Inflammatory macrophage treated with lipopolysaccharide for 1 hour (primary cell): ENCODE results near the gene P2RY8.
A peak's percentile ranks its signal among the peaks of the same experiment; 100 is the strongest.
"Not testable (repeated sequence)": the region's sequence is repeated elsewhere in the genome, so short reads cannot be mapped to it uniquely, and the experiment has no call there.

Experiments used
- DNase-seq, 2 donors: peaks; one replicate each; pipeline ENCODE4 v3.0.0-alpha.2; 2020 to 2022

Gene P2RY8, protein sequence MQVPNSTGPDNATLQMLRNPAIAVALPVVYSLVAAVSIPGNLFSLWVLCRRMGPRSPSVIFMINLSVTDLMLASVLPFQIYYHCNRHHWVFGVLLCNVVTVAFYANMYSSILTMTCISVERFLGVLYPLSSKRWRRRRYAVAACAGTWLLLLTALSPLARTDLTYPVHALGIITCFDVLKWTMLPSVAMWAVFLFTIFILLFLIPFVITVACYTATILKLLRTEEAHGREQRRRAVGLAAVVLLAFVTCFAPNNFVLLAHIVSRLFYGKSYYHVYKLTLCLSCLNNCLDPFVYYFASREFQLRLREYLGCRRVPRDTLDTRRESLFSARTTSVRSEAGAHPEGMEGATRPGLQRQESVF

DNA sequence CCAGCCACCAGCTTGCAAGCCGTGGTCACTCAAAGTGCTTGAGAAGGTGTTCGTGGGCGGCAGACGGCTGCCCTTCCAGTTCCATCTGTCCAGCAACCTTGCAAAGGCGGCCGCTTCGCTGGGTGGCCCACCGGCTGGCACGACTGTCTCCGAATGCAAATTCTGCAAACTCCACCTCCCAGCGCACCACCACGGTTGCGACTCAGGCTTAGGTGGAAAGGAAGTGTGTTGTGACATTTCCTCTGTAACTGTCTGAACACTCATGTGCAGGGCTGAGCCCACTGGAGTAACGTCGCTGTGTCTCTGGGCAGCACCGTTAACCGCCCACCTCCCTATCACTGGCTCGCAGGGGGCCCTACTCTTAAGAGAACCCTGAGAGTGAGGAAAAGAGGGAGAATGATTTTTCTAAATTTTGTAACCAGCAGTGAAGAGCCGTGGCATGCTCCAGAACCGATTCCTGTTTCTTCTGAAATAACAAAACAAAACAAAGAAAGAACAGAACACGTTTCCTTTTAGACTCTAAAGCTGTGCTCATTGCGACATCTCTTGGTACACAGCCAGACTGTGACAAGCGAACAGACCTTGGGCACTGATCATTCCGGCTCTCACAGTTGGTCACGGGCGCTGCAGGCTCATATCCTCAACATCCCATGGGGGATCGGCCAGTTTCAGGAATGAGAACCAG lies at the start of gene P2RY8:
Gene P2RY8 (minus strand): TSS at position 155 of the 685 bp plus-strand sequence. CDS start 70,627 bp downstream, outside the sequence.
- DNase-seq: peak; percentile 62 to 74

DNA sequence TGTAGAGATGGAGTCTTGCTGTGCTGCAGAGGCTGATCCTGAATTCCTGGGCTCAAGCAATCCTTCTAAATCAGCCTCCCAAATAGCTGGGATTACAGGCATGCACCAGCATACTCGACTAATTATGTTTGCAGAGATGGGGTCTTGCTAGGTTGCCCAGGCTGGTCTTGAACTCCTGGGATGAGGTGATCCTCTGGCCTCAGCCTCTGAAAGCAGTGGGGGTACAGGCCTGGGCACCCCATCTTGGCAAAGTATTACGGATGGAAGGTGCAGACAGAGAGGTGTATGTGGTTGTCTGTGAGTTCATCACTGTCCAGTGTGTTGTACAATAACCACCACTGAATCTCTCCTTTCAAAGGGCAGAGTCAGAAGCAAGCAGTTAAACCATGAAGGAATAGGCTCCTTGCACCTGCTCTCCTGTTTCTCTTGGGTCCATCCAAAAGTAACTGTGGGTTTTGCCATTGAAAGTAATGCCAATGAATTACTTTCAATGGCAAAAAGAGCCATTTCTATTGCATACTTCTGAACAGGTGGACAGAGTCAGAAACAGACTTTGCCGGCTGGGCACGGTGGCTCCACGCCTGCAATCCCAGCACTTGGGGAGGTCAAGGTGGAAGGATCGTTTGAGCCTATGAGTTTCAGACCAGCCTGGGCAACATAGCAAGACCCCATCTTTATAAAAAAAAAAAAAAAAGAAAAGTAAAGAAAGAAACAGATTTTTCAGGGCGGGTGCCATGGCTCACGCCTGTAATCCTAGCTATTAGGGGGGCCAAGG lies 47.4 kb upstream of the P2RY8 start:
- no peak for DNase-seq

DNA sequence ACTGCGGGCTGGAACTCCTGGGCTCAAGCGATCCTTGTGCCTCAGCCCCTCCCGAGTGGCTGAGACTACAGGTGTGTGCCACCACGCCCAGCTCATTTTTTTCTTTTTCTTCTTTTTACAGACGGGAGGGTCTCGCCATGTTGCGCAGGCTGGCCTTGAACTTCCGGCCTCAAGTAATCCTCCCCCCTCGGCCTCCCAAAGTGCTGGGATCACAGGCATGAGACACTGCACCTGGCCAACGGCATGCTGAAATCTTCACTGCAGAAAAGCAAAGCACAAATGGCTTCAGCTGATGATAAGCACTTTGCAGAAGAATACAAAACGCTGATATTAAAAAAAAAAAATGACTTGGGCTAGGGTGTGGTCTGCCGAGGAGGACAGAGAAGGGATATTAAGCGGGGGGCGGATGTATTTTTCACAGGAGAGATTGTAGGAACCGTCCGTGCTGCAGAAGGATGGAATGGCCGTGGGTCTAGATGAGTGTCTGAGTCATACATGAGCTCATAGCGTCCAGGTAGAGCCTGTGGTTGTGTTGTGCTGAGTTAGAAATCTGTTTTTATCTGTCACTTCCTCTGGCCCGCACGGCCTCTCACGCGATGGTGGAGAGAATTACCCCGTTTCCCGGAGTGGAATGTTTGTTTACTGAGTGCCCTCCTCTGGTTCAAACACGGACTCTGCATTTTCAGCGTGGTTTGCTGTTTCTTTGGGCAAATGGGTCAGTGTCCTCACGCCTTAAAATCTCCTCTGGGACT lies 45.9 kb upstream of the P2RY8 start:
- no peak for DNase-seq

DNA sequence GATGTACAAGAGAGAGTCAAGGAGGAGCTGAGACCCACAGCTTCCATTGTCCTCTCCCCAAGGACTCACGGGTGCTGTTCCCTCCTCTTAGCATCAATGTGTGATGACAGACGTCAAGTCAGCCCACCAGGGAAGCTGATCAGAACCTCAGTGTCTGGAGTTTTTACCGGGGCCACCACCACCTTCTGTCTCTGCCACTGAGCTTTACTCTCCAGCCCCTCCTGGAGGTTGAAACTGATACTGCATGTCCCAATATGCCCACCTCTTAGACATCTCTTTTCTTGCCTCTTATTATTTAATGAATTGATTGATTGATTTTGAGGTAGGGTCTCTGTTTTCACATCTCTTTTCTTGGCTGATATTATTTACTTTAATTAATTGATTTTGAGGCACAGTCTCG lies 44.1 kb upstream of the P2RY8 start:
- peak; percentile 52 to 95 for DNase-seq

DNA sequence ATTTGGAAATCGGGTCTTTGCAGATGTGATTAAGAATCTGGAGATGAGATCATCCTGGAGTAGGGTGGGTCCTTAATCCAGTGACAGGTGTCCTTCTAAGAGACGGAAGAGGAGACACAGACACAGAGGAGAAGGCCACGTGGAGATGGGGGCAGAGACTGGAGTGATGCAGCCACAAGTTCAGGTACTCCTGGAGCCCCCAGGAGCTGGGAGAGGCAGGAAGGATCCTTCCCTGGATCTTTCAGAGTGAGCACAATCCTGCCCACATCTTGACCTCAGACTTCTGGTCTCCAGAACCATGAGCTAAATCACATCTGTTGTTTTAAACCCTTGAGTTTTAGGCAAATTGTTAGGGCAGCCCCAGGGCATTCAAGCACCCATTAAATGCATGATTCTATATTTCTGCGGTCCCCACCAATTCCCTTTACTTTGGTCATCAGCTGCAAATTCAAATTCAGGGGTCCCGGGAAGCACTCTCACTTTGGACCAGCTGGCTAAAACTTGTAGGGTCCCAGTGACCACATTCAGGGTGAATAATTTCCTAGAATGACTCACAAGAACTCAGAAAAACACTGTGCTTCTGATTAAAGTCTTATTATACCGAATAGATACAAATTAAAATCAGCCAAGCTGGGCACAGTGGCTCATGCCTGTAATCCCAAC lies 41.7 kb upstream of the P2RY8 start:
- no peak for DNase-seq

DNA sequence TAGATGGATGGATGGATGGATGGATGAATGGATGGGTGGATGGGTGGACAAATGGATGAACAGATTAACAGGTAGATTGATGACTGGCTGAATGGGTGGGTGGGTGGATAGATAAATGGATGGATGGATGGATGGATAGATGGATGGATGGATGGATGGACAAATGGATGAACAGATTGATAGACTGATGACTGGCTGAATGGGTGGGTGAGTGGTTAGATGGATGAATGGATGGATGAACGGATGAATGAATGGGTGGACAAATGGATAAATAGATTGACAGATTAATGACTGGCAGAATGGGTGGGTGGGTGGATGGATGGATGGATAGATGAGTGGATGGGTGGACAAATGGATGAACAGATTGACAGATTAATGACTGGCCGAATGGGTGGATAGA lies 40.9 kb upstream of the P2RY8 start:
- no peak for DNase-seq

DNA sequence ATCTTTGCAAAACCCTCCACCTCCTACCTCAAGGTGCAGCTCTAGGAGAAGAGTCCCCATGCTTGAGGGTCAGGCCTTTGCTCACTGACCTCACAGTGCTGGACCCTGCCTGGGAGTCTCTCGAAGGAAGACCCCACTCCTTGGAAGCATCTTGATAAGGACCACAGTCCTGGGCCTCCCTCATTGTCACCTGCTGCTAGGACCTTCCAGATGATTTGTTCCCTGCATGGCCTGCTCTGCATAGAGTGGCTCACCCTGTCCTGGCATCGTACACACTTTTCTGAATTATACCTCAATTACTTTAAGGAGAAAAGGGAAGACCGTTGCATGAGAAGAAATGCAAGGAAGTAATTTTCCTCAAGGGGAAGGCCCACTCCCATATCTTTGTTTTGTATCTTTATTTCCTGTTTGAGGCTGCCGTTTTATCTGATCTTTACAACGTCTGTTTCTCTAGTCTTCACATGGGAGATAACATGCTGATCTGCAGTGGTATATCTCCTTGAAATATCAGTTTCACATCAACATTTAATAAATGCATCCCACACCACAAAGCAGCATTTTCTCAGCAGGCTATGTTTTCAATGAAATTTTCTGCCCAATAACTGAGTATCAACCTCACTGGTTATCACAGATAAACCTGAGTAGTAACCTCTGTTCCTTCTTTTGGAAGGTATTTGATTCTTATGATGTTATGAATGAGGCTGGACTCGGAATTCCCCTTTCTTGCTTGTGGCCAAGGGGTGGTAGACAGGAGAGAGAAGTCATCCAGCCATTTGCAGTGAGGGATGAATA lies 39.4 kb upstream of the P2RY8 start:
- no peak for DNase-seq

DNA sequence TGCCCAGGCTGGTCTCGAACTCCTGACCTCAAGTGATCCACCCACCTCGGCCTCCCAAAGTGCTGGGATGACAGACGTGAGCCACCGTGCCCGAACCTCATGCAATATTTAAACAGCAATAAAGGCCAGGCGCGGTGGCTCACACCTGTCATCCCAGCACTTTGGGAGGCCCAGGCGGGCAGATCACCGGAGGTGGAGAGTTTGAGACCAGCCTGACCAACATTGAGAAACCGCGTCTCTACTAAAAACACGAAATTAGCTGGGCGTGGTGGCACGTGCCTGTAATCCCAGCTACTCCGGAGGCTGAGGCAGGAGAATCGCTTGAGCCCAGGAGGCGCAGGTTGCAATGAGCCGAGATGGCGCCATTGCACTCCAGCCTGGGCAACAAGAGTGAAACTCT lies 37.2 kb upstream of the P2RY8 start:
- DNase-seq: not testable (repeated sequence)

DNA sequence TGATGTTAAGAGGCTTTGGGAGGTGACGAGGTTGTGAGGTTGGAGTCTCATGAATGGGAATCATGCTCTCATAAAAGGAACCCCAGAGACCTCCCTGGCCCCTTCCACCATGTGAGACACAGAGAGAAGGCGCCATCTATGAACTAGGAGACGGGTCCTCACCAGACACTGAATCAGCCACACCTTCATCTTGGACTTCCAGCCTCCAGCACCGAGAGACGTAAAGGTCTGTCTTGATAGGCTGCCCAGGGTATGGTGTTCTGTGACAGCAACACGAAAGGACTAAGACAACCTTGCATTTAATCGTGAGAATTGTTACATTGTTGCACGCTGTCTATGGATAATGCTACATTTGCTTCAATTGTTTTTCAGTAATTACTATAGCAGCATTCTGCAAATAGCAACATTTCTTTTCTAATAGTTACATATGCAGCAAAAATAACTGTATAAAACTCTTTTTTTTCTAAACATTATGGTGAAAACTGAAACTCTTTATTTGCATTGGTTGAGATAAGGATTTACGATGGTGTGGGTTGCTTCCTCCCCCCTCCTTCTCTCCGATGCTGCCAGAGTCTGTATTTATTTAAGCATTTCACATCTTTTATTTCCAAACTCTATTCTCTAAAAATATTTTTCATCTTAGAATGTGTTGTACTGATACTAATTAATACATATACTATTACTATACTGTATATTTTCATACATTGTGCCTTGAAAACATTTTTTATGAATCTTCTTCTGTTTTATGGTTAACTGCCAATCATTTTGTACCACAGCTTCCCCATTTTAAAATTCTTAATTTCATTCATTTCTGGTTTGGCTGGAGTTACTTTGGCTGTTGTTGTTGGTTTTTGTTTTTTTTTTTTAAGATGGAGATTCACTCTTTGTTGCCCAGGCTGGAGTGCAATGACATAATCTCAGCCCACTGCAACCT lies 28.0 kb upstream of the P2RY8 start:
- DNase-seq: no peak

DNA sequence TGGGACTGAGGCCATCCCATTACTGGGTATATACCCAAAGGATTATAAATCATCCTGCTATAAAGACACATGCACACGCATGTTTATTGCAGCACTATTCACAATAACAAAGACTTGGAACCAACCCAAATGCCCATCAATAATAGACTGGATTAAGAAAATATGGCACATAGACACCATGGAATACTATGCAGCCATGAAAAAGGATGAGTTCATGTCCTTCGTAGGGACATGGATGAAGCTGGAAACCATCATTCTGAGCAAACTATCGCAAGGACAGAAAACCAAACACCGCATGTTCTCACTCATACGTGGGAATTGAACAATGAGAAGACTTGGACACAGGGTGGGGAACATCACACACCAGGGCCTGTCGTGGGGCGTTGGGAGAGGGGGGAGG lies 27.1 kb upstream of the P2RY8 start:
- not testable (repeated sequence) for DNase-seq

DNA sequence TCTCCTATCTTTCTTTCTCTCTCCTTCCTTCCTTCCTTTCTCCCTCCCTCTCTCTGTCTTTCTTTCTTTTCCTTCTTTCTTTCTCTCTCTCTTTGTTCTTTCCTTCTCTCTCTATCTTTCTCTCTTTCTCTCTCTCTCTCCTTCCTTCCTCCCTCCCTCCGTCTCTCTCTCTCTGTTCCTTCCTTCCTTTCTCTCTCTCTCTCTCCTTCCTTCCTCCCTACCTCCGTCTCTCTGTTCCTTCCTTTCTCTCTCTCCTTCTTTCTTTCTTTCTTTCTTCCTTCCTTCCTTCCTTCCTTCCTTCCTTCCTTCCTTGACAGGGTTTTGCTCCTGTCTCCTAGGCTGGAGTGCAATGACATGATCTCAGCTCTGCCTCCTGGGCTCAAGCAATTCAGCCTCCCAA lies 24.2 kb upstream of the P2RY8 start:
- DNase-seq: no peak

DNA sequence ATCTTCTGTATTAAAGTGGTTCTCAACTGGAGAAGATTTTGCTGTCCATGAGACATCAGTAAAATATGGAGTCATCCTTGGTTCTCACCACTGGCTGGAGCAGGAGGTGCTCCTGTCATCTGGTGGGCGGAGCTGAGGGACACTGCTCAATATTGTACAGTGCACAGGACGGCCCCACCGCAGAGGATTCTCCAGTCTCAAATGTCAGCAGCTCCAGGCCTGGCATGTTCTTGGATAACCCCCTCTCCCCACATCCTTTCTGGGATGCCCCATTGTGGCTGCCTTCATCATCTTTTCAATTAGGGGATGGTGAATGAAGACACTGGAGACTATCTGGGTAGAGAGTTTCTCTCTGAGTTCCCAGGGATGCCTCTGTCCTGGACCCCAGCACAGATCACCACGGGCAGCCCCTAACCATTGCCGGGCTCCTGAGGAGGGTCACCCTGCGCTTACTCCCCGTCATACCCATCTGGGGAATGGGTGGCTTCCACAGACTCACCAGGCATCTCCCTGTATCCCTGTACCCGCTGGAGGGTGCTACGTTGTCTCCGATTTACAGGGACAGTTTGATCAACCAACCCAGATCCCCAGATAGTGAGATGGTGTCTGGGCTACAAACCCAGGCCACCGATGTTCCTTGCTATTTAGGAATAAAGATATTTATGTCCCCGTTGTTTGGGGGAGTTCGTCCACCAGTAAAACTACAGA lies 21.9 kb upstream of the P2RY8 start:
- DNase-seq: no peak

DNA sequence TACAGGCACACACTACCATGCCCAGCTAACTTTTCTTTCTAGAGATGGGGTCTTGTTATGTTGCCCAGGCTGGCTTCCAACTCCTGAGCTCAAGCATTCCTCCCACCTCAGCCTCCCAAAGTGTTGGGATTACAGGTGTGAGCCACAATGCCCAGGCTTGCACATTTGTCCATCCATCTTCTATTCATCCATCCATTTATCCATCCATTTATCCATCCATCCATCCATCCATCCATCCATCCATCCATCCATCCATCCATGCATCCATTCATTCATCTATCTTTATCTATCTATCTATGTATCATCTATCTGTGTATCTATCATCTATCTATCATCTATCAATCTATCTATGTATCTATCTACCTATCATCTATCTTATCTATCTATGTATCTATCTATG lies 20.5 kb upstream of the P2RY8 start:
- DNase-seq: not testable (repeated sequence)

DNA sequence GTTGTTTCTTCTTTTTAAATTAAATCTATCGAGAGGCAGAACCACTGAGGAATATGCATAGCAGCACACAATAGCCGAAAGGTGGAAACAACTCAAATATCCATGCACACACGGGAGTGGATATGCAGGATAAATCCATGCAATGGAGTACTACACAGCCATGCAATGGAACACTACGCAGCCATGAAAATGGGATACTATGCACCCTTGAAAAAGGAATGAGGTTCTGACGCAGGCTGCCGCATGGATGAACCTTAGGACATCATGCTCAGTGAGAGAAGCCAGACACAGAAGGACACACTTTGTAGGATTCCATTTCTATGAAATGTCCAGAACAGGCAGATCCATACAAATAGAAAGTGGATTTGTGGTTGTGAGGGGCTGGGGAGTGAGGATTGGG lies 18.4 kb upstream of the P2RY8 start:
- no peak for DNase-seq

DNA sequence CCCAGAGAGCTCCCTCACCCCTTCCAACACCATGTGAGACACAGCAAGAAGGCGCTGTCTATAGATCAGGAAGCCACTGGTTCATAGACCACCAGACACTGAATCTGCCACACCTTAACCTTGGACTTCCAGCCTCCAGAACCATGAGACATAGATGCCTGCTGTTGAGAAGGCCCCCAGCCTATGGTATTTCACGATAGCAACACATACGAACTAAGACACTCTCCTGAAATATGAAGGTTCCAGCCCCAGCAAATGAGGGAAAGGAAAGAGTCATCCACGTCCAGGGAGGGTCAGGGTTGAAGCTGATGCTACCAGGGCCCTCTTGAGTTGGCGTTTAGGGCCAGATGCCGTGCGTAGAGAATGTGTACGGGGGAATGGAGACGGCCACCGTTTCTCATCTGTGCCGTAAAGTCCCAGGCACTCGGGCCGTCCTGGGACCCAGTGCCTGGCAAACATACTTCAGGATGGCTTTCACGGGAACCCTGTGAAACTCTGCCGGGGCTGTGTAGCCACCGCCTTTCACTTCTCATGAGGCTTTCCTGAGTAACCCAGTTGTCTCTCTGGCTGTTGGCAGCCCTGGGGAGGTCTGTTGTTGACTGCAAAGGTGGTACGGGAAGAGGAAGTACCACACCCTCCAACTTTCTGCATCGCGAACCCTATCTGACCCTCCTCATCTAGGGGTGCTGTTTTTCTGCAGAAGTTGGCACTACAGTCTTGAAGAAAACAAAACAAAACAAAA lies 17.7 kb upstream of the P2RY8 start:
- DNase-seq: no peak

DNA sequence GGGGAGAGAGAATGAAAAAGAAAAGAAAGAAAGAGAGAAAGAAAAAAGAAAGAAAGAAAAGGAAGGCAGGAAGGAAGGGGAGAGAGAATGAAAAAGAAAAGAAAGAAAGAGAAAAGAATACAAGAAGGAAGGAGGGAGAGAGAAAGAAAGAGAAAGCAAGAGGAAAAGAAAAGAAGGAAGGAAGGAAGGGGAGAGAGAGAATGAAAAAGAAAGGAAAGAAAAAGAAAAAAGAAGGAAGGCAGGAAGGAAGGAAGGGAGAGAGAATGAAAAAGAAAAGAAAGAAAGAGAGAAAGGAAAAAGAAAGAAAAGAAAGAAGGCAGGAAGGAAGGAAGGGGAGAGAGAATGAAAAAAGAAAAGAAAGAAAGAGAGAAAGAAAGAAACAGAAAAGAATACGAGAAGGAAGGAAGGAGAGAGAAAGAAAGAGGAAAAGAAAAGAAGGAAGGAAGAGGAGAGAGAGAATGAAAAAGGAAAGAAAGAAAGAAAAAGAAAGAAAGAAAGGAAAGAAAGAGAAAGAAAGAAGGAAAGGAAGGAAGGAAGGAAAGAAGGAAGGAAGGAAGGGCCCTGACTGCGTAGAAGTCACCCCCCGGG lies 15.1 kb upstream of the P2RY8 start:
- DNase-seq: no peak

DNA sequence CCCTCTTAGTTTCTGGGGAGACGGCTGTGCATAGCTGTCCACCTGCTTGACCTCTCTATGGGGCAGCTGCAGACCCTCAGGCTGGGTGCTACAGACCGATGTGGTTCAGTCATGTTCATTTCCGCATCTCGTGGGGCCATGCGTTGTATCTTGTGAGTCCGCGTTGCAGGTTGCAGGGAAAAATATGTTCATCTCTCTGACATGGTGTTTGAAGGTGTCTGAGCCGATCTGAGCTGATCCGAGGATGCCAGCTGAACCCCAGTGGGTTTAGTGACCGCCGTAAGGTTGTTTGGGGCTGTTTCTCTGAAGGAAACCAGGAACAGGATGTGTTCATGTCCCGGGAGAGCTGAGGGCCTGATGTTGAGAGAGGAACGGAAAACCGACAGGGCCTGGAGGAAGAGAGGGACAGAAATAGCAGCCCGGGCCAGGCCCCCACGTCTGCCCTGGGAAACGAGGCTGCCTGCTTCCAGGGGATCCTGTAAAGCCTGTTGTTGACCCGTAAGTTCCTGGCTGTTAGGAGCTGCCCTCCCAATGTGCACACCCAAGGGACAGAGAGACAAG lies 9.8 kb upstream of the P2RY8 start:
- no peak for DNase-seq

DNA sequence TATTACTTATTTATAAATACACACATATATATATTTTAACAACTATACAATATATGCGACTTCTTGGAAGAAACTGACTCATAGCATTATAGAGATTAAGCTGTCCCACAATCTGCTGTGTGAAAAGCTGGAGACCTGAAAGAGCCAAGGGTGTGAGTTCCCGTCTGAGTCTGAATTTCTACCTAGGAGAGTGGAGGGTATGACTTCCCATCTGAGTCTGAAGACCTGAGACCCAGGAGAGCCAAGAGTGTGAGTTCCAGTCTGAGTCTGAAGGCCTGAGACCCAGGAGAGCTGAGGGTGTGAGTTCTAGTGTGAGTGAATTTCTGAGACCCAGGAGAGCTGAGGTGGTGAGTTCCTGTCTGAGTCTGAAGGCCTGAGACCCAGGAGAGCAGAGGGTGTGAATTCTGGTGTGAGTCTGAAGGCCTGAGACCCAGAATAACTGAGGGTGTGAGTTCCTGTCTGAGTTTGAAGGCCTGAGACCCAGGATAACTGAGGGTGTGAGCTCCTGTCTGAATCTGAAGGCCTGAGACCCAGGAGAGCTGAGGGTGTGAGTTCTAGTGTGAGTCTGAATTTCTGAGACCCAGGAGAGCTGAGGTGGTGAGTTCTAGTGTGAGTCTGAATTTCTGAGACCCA lies 8.9 kb upstream of the P2RY8 start:
- no peak for DNase-seq
